Stimulated activated naive CD8-positive, alpha-beta T cell treated with anti-CD3 and anti-CD28 coated beads, Interleukin-15, Interleukin-2, amounts not matched to agents 100 U/mL and 50 U/mL, for 24 hours (primary cell): ENCODE data around the gene SLC25A13.
A peak's percentile ranks its signal among the peaks of the same experiment; 100 is the strongest.

Experiments used
- ATAC-seq: fragments of 150-1000 bp; cut with Tn5 transposase; one replicate; pipeline ENCODE4 v1.10.0; 2021
- DNase-seq: peaks from one replicate; pipeline ENCODE4 v3.0.0; 2021

Gene SLC25A13

GRCh38 chr7:96090756-96091155 is 231.1 kb downstream of the SLC25A13 start:
- no peak for ATAC-seq
- no peak for DNase-seq

GRCh38 chr7:96089511-96089910 is 232.4 kb downstream of the SLC25A13 start:
- DNase-seq, result no peak

GRCh38 chr7:96088579-96088978 is 233.3 kb downstream of the SLC25A13 start:
- DNase-seq, result no peak
- no peak for ATAC-seq

More at GRCh38 chr7:96089511-96089910, 232.4 kb downstream of the SLC25A13 start:
- no peak for ATAC-seq

GRCh38 chr7:96085953-96086352 is 235.9 kb downstream of the SLC25A13 start:
- no peak for DNase-seq
- ATAC-seq, result no peak

GRCh38 chr7:96084881-96085553 is 236.9 kb downstream of the SLC25A13 start:
- DNase-seq, result no peak
- no peak for ATAC-seq

GRCh38 chr7:96080027-96080426 is 241.9 kb downstream of the SLC25A13 start:
- ATAC-seq (no peak), DNase-seq (no peak)

GRCh38 chr7:96076350-96076707 is 245.6 kb downstream of the SLC25A13 start:
- DNase-seq (no peak), ATAC-seq (no peak)

GRCh38 chr7:96075510-96076349 is 246.2 kb downstream of the SLC25A13 start:
- ATAC-seq (peak; percentile 92), DNase-seq (peak; percentile 51)

- ATAC-seq, result no peak
- no peak for DNase-seq
Observed at GRCh38 chr7:96074871-96075270, 247.0 kb downstream of the SLC25A13 start.
